ENCODE results near the gene PCDHGA6. TPM values are rescaled to one million over a fixed set of nuclear protein-coding genes. Genes with fewer than 3 reads are reported as not detected.
"Not testable (repeated sequence)": the region's sequence is repeated elsewhere in the genome, so short reads cannot be mapped to it uniquely, and the experiment has no call there.

Gene PCDHGA6
- total RNA-seq, 1 donor from 2014 or later: 1.4 TPM

- DNase-seq (ENCODE audit: low spot score): no peak
- Histone ChIP-seq H3K79me2 (ENCODE audit: low read depth) (no peaks in the 10 kb centered on the region), H3K4me2 (no peak within 1 kb of the TSS), H3K9me3 (ENCODE audit: low read depth) (peaks cover 57% of the 10 kb centered on the region), H2AFZ (replicated peaks) (no peak within 1 kb of the TSS), H3K4me3 (peak within 1 kb of the TSS; percentile 3), H3K27ac (no peak within 1 kb of the TSS), H4K20me1 (ENCODE audit: low read depth) (no peaks in the 10 kb centered on the region), H3F3A (ENCODE audit: low read depth) (peaks cover 7% of the 10 kb centered on the region), H3K36me3 (peaks cover 19% of the 10 kb centered on the region), H3K4me1 (no peaks in the 10 kb centered on the region), H3K27me3 (no peaks in the 10 kb centered on the region), H3K9ac (no peak within 1 kb of the TSS)
- H3K27me3 Mint-ChIP-seq (ENCODE audit: insufficient read depth, low read depth): peaks cover 2% of the 10 kb centered on the region
- H3K27ac Mint-ChIP-seq: no peak within 1 kb of the TSS
- TF ChIP-seq EZH2 (IDR thresholded peaks at IDR 0.05) (no peak), CTCF (IDR thresholded peaks at IDR 0.05) (no peak), EZH2phosphoT487 (IDR thresholded peaks at IDR 0.05) (no peak)
- H3K4me1 Mint-ChIP-seq: no peaks in the 10 kb centered on the region
- H3K4me3 Mint-ChIP-seq: no peak within 1 kb of the TSS
- peaks cover 9% of the 10 kb centered on the region for H3K36me3 Mint-ChIP-seq
- H3K9me3 Mint-ChIP-seq: peaks cover 56% of the 10 kb centered on the region
Observed at GRCh38 chr5:141392429-141393198, 18.9 kb downstream of the PCDHGA6 start, which contains the start of gene PCDHGA8. Gene PCDHGA8, plus strand, starts transcription at chr5:141392633. Its CDS starts 181 bp downstream, at chr5:141392814.

GRCh38 chr5:141393267-141393666 is 19.6 kb downstream of the PCDHGA6 start:
- Mint-ChIP-seq H3K9me3 (peaks cover 54% of the 10 kb centered on the region), H3K4me1 (no peaks in the 10 kb centered on the region), H3K4me3 (no peak overlapping the region), H3K27me3 (ENCODE audit: insufficient read depth, low read depth) (peaks cover 2% of the 10 kb centered on the region), H3K27ac (no peak overlapping the region), H3K36me3 (peaks cover 9% of the 10 kb centered on the region)
- Histone ChIP-seq H3K4me1 (no peaks in the 10 kb centered on the region), H4K20me1 (ENCODE audit: low read depth) (no peaks in the 10 kb centered on the region), H2AFZ (replicated peaks) (no peak overlapping the region), H3K27ac (no peak overlapping the region), H3F3A (ENCODE audit: low read depth) (peaks cover 7% of the 10 kb centered on the region), H3K9me3 (ENCODE audit: low read depth) (peaks cover 58% of the 10 kb centered on the region), H3K27me3 (no peaks in the 10 kb centered on the region), H3K4me3 (no peak overlapping the region), H3K36me3 (peaks cover 19% of the 10 kb centered on the region), H3K9ac (no peak overlapping the region), H3K79me2 (ENCODE audit: low read depth) (no peaks in the 10 kb centered on the region), H3K4me2 (no peak overlapping the region)
- DNase-seq (ENCODE audit: low spot score): no peak
- TF ChIP-seq EZH2phosphoT487 (IDR thresholded peaks at IDR 0.05) (no peak), CTCF (IDR thresholded peaks at IDR 0.05) (no peak), EZH2 (IDR thresholded peaks at IDR 0.05) (no peak)

DNA sequence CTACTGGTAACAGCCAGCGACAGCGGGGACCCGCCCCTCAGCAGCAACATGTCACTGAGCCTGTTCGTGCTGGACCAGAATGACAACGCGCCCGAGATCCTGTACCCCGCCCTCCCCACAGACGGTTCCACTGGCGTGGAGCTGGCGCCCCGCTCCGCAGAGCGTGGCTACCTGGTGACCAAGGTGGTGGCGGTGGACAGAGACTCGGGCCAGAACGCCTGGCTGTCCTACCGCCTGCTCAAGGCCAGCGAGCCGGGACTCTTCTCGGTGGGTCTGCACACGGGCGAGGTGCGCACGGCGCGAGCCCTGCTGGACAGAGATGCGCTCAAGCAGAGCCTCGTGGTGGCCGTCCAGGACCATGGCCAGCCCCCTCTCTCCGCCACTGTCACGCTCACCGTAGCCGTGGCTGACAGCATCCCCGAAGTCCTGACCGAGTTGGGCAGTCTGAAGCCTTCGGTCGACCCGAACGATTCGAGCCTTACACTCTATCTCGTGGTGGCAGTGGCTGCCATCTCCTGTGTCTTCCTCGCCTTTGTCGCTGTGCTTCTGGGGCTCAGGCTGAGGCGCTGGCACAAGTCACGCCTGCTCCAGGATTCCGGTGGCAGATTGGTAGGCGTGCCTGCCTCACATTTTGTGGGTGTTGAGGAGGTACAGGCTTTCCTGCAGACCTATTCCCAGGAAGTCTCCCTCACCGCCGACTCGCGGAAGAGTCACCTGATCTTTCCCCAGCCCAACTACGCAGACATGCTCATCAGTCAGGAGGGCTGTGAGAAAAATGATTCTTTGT is 20.9 kb downstream of the PCDHGA6 start:
- not testable (repeated sequence) for H4K20me1 ChIP-seq (ENCODE audit: low read depth); H3F3A ChIP-seq (ENCODE audit: low read depth); H3K4me2 ChIP-seq; H3K27me3 ChIP-seq; H3K4me3 Mint-ChIP-seq; H3K27ac Mint-ChIP-seq; H3K27ac ChIP-seq; H3K4me3 ChIP-seq; H3K4me1 Mint-ChIP-seq; DNase-seq (ENCODE audit: low spot score); H2AFZ ChIP-seq (replicated peaks); H3K79me2 ChIP-seq (ENCODE audit: low read depth); H3K9ac ChIP-seq; H3K27me3 Mint-ChIP-seq (ENCODE audit: insufficient read depth, low read depth); H3K36me3 Mint-ChIP-seq; H3K4me1 ChIP-seq
- peaks cover 56% of the 10 kb centered on the region for H3K9me3 Mint-ChIP-seq
- H3K9me3 ChIP-seq (ENCODE audit: low read depth): peaks cover 63% of the 10 kb centered on the region
- H3K36me3 ChIP-seq: peaks cover 19% of the 10 kb centered on the region

GRCh38 chr5:141397756-141398551 is 24.3 kb downstream of the PCDHGA6 start, which contains the start of gene PCDHGB5:
Gene PCDHGB5, plus strand, starts transcription at chr5:141397947. Its CDS starts 181 bp downstream, at chr5:141398128.
- H3K36me3 Mint-ChIP-seq, H3K4me3 Mint-ChIP-seq, H3K4me3 ChIP-seq: not testable (repeated sequence)

More at GRCh38 chr5:141397756-141398551, 24.3 kb downstream of the PCDHGA6 start, which contains the start of gene PCDHGB5:
- not testable (repeated sequence) for H3K27me3 Mint-ChIP-seq (ENCODE audit: insufficient read depth, low read depth); H4K20me1 ChIP-seq (ENCODE audit: low read depth); H3K4me1 Mint-ChIP-seq; H3K79me2 ChIP-seq (ENCODE audit: low read depth); H3K4me2 ChIP-seq; H3K27ac ChIP-seq; H3F3A ChIP-seq (ENCODE audit: low read depth); H3K36me3 ChIP-seq; H2AFZ ChIP-seq (replicated peaks); H3K4me1 ChIP-seq; H3K27me3 ChIP-seq; DNase-seq (ENCODE audit: low spot score); H3K27ac Mint-ChIP-seq; H3K9ac ChIP-seq
- H3K9me3 ChIP-seq (ENCODE audit: low read depth): peaks cover 41% of the 10 kb centered on the region
- peaks cover 60% of the 10 kb centered on the region for H3K9me3 Mint-ChIP-seq

Data from neural progenitor cell (in vitro differentiated cells).